Tracheal epithelial cell (primary cell): ENCODE data around the gene NR2E3. TPM values are rescaled to one million over a fixed set of nuclear protein-coding genes. Genes with fewer than 3 reads are reported as not detected.

ENCODE experiments used
- total RNA-seq: library from RNA; depleted of rRNA; stranded (reverse); fragments of >200 nt; gene quantifications from 2 replicates; pipeline ENCODE4 v1.2.1, GENCODE V29; 2014

NR2E3 gene
- under 0.01 TPM in 1 of 2 replicates, not detected in the other for total RNA-seq

DNA sequence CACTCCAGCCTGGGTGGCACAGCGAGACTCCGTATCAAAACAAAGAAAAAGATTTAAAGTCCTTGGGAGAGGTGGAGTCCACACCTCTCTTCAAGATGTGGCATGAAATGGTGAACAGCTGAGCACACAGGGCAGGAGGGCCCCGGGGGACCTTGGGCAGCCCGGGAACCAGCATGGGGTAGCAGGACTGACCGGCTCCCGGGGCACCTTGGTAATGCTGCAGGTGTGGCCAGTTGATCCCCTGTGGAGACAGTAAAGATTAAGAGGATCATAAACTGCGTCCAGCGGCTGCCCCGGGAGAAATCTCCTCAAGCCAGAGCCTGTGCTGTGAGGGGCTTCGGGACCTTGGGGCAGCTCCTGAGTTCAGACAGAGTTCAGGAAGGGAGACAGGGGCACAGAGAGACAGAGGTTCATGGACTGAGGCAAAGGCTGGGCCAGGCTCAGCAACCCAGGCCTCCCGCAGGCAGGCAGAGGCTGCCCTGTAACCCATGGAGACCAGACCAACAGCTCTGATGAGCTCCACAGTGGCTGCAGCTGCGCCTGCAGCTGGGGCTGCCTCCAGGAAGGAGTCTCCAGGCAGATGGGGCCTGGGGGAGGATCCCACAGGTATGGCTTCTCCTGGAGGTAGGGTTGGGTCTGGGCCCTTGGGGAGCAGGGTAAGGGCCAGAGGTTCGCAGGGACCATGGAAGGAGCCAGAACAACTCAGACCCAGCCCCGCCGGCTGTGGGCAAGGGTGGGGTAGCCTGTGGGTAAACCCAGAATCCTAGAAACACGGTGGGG lies at the start of gene NR2E3:
Gene NR2E3 (plus strand): TSS at position 299 of the 780 bp plus-strand sequence. CDS start 190 bp downstream, at position 489.

